Erythroblast (primary cell): ENCODE measurements around the gene MAP2K4.

Experiments
- GATA1 ChIP-seq: IDR thresholded peaks from 2 replicates; pipeline ENCODE4 v1.6.1; 2011; ENCODE audit warnings: low read depth, mild to moderate bottlenecking, control low read depth, low read length, moderate library complexity
- POLR2A ChIP-seq: IDR thresholded peaks from 2 replicates; pipeline ENCODE4 v1.6.1; 2011; ENCODE audit warnings: mild to moderate bottlenecking, low read length

DNA sequence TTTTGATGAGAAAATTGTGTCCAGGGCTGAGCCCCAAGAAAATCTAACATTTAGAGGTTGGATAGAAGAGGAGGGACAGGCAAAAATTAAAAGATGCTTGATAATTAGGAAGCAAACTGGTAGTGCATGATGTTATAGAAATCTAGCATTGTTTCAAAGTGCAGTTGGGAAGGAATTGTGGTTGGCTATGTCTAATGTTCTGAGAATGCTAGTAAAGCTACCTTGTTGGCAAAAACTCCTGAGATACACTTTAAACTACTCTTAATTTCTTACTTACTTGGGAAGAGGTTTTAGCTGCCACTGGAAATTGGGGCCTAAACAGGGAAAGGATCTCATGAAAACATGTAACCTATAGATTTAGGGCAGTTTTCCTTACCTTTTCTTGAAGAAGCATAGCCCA lies 48.3 kb downstream of the MAP2K4 start:
- TF ChIP-seq POLR2A (no peak), GATA1 (no peak)
